Muscle of leg (tissue), 11 donors: ENCODE data around the gene GALNT9. TPM values are rescaled to one million over a fixed set of nuclear protein-coding genes. Genes with fewer than 3 reads are reported as not detected.
"Not testable (repeated sequence)": the region's sequence is repeated elsewhere in the genome, so short reads cannot be mapped to it uniquely, and the experiment has no call there.

Experiments
- DNase-seq: peaks from one replicate; pipeline ENCODE4 v3.0.0; 2013
- H3K27ac ChIP-seq: one replicate; pipeline ENCODE4 v1.5.1; 2013; ENCODE audit warnings: mild to moderate bottlenecking, low read length, control low read depth
- H3K27me3 ChIP-seq: one replicate; pipeline ENCODE4 v1.6.1; 2013; ENCODE audit warnings: low read length; ENCODE audit not compliant: control insufficient read depth, insufficient read depth
- H3K36me3 ChIP-seq: one replicate; pipeline ENCODE4 v1.6.1; 2013; ENCODE audit warnings: low read length; ENCODE audit not compliant: control insufficient read depth, insufficient read depth
- H3K4me1 ChIP-seq: one replicate; pipeline ENCODE4 v1.6.1; 2013; ENCODE audit warnings: low read length; ENCODE audit not compliant: control insufficient read depth, insufficient read depth
- H3K4me3 ChIP-seq: one replicate; pipeline ENCODE4 v1.5.1; 2013; ENCODE audit warnings: low read length, control low read depth
- H3K9me3 ChIP-seq: replicated peaks from 2 replicates; pipeline ENCODE4 v1.6.1; 2013; ENCODE audit warnings: low read depth, low read length; ENCODE audit not compliant: control insufficient read depth
- WGBS: methylation state at CpG from one replicate; pipeline ENCODE4 v1.1.5; 2013; ENCODE audit warnings: missing lambda C conversion rate; ENCODE audit not compliant: insufficient coverage; 5-methylcytosine and 5-hydroxymethylcytosine counted together
- polyA plus RNA-seq, 8 donors: library from polyadenylated mRNA; unstranded; fragments of 120-200 nt; gene quantifications; one replicate each; pipeline versions ENCODE4 v1.2.1 to v1.2.3, GENCODE V29; 2013; ENCODE audit warnings: inconsistent platforms in 1 of 8, low replicate concordance in 1 of 8; ENCODE audit not compliant: insufficient read length in 8 of 8, insufficient read depth in 1 of 8
- total RNA-seq: library from RNA; stranded (reverse); fragments of 120-200 nt; gene quantifications from one replicate; pipeline ENCODE4 v1.2.4, GENCODE V29; 2013

GALNT9 gene
- total and polyA plus RNA-seq, 9 donors: 0.91 to 3.0 (median 2.0) TPM

DNA sequence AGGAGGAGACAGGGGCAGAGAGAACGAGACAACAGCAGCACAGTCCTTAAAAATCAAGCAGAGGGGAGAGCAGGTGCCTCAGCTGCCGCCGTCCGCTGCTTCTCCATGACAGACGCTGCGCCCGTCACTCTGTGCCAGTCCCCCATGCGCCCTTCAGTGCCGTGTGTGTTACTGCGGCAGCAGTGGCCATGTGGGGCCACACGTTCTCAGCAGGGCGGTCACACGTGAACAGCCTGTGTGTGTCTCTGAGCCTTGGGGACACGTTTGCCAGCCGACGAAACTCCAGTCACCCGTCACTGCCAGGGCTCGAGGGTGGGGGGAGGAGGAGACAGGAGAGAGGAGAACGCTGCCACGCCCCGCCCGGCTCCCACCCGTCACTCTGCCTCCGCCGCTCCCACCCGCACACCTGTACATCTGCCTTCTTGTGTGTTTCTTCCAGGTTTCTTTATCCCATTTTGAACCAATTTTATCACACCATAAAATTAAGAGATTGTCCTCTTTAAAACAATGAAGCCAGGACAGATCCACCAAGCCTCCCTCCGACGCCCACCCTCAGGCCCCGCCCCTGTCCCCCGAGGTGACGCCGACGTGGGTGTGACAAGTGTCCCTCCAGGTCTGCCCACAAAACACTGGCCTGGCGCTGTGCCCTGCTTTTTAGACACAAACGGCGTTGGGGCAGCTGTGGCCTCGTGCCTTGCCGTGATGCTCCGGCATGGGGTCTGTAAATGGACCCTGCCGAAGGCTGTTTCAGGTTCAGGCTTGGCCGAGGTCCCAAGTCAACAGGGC lies 58.2 kb downstream of the GALNT9 start:
- WGBS: 69% methylated on average over 30 of the region's 41 CpGs
- H3K36me3 ChIP-seq: no peaks in the 10 kb centered on the region
- no peak for DNase-seq
- H3K4me1 ChIP-seq: peaks cover 74% of the 10 kb centered on the region
- H3K27me3 ChIP-seq: peaks cover 4% of the 10 kb centered on the region
- peak overlapping the region; percentile 89 for H3K27ac ChIP-seq
- no peaks in the 10 kb centered on the region for H3K9me3 ChIP-seq
- no peak overlapping the region for H3K4me3 ChIP-seq

GRCh38 chr12:132270516-132270915 lies 58.9 kb downstream of the GALNT9 start:
- 89% methylated on average over 9 of the region's 12 CpGs for WGBS
- Histone ChIP-seq H3K27ac (peak overlapping the region; percentile 89), H3K4me1 (peaks cover 69% of the 10 kb centered on the region), H3K9me3 (no peaks in the 10 kb centered on the region), H3K27me3 (no peaks in the 10 kb centered on the region), H3K4me3 (no peak overlapping the region), H3K36me3 (no peaks in the 10 kb centered on the region)
- no peak for DNase-seq

- H3K36me3 ChIP-seq: no peaks in the 10 kb centered on the region
- 74% methylated on average over 44 of the region's 44 CpGs for WGBS
- peak overlapping the region; percentile 89 for H3K27ac ChIP-seq
- peak overlapping the region; percentile 37 for H3K4me3 ChIP-seq
- H3K9me3 ChIP-seq: no peaks in the 10 kb centered on the region
- H3K27me3 ChIP-seq: no peaks in the 10 kb centered on the region
- H3K4me1 ChIP-seq: peaks cover 58% of the 10 kb centered on the region
- DNase-seq: no peak
These were observed 60.0 kb downstream of the GALNT9 start for GRCh38 chr12:132269271-132269968.

DNA sequence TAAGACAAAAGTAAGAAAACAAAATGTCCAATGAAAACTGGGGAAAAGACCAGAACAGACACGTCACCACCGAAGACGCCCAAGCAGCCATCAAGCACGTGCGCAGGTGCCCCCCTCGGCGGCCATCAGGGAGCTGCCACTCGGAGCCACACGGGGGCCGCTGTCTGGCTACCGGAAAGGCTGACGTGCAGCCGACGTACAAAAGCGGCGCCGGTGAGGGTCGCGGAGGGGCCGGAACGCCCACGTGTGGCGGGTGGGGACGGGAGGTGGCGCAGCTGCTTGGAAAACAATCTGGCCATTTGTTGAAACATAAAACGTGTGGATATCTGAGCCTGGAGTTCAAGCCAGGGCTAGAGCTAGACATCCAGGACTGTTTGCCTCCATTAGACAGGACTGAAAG lies 60.7 kb downstream of the GALNT9 start:
- WGBS: 30% methylated on average over 26 of the region's 26 CpGs
- H3K36me3 ChIP-seq: no peaks in the 10 kb centered on the region
- peaks cover 51% of the 10 kb centered on the region for H3K4me1 ChIP-seq
- H3K4me3 ChIP-seq: peak overlapping the region; percentile 37
- H3K27ac ChIP-seq: peak overlapping the region; percentile 89
- H3K27me3 ChIP-seq: no peaks in the 10 kb centered on the region
- DNase-seq: peak; percentile 86
- H3K9me3 ChIP-seq: no peaks in the 10 kb centered on the region

GRCh38 chr12:132267873-132268272 lies 61.5 kb downstream of the GALNT9 start:
- Histone ChIP-seq H3K4me3 (no peak overlapping the region), H3K9me3 (no peaks in the 10 kb centered on the region), H3K27ac (no peak overlapping the region), H3K27me3 (no peaks in the 10 kb centered on the region), H3K36me3 (no peaks in the 10 kb centered on the region), H3K4me1 (peaks cover 45% of the 10 kb centered on the region)
- DNase-seq: no peak
- 96% methylated on average over 10 of the region's 10 CpGs for WGBS

GRCh38 chr12:132266802-132267201 lies 62.6 kb downstream of the GALNT9 start:
- H3K9me3 ChIP-seq: no peaks in the 10 kb centered on the region
- no peak overlapping the region for H3K27ac ChIP-seq
- no peaks in the 10 kb centered on the region for H3K27me3 ChIP-seq
- no peak overlapping the region for H3K4me3 ChIP-seq
- peaks cover 36% of the 10 kb centered on the region for H3K4me1 ChIP-seq
- no peaks in the 10 kb centered on the region for H3K36me3 ChIP-seq
- DNase-seq: no peak
- 83% methylated on average over 18 of the region's 18 CpGs for WGBS

- 84% methylated on average over 9 of the region's 9 CpGs for WGBS
- DNase-seq: no peak
- no peak overlapping the region for H3K27ac ChIP-seq
These were observed 63.0 kb downstream of the GALNT9 start for GRCh38 chr12:132266370-132266769.

GRCh38 chr12:132265822-132266221 lies 63.6 kb downstream of the GALNT9 start:
- WGBS: 93% methylated on average over 27 of the region's 27 CpGs
- not testable (repeated sequence) for H3K4me3 ChIP-seq, H3K36me3 ChIP-seq, H3K27me3 ChIP-seq, DNase-seq, H3K27ac ChIP-seq, H3K9me3 ChIP-seq
- peaks cover 26% of the 10 kb centered on the region for H3K4me1 ChIP-seq

More at GRCh38 chr12:132266370-132266769, 63.0 kb downstream of the GALNT9 start:
- Histone ChIP-seq H3K9me3 (no peaks in the 10 kb centered on the region), H3K36me3 (no peaks in the 10 kb centered on the region), H3K27me3 (peaks cover 4% of the 10 kb centered on the region), H3K4me1 (peaks cover 32% of the 10 kb centered on the region), H3K4me3 (no peak overlapping the region)

- DNase-seq: no peak
- WGBS: 86% methylated on average over 22 of the region's 25 CpGs
These were observed 64.2 kb downstream of the GALNT9 start for GRCh38 chr12:132265056-132265800.

More at GRCh38 chr12:132265056-132265800, 64.2 kb downstream of the GALNT9 start:
- no peaks in the 10 kb centered on the region for H3K9me3 ChIP-seq
- H3K27me3 ChIP-seq: peaks cover 4% of the 10 kb centered on the region
- no peak overlapping the region for H3K27ac ChIP-seq
- no peaks in the 10 kb centered on the region for H3K36me3 ChIP-seq
- H3K4me1 ChIP-seq: peaks cover 20% of the 10 kb centered on the region
- no peak overlapping the region for H3K4me3 ChIP-seq
